Thyroid gland (tissue), 4 donors: ENCODE data around the gene GADD45A. TPM values are rescaled to one million over a fixed set of nuclear protein-coding genes. Genes with fewer than 3 reads are reported as not detected.

Experiments used
- DNase-seq, 2 donors: peaks; one replicate each; pipeline ENCODE4 v3.0.0-alpha.2; 2019
- H3K27ac ChIP-seq, 3 donors: fragments of 200-600 bp; sonication (generic); 1 replicate in 2 of 3; 2 replicates in 1 of 3; pipeline ENCODE4 v1.5.1; 2016 to 2019; ENCODE audit warnings: mild to moderate bottlenecking in 1 of 3, moderate library complexity in 1 of 3
- H3K27me3 ChIP-seq: fragments of 200-600 bp; sonication (generic); one replicate; pipeline ENCODE4 v1.5.1; 2019
- H3K36me3 ChIP-seq, 2 donors: fragments of 200-600 bp; sonication (generic); one replicate each; pipeline ENCODE4 v1.5.1; 2016 to 2019
- H3K4me1 ChIP-seq, 2 donors: fragments of 200-600 bp; sonication (generic); one replicate each; pipeline ENCODE4 v1.5.1; 2017 to 2019
- H3K4me3 ChIP-seq, 3 donors: fragments of 200-600 bp; sonication (generic); replicated peaks in 1 of 3; 1 replicate in 2 of 3; 2 replicates in 1 of 3; pipeline ENCODE4 v1.5.1; 2016; ENCODE audit warnings: mild to moderate bottlenecking in 1 of 3
- H3K9me3 ChIP-seq: fragments of 200-600 bp; sonication (generic); one replicate; pipeline ENCODE4 v1.5.1; 2017
- POLR2A ChIP-seq, 2 donors: fragments of 450-650 bp; IDR thresholded peaks; one replicate each; pipeline ENCODE4 v1.6.1; 2017; ENCODE audit warnings: antibody characterized with exemption in 2 of 2, mild to moderate bottlenecking in 2 of 2, moderate library complexity in 1 of 2
- WGBS, 2 donors: methylation state at CpG; one replicate each; pipeline ENCODE4 v1.1.5; 2017; 5-methylcytosine and 5-hydroxymethylcytosine counted together
- intact Hi-C: fragments of 100-400 bp; cut with DNase I; formaldehyde crosslinking; loops from one replicate; pipeline ENCODE4 v1.15.1; 2023
- total RNA-seq, 4 donors: library from RNA; depleted of rRNA; stranded (reverse); fragments of >200 nt; gene quantifications; one replicate each; pipeline ENCODE4 v1.2.3, GENCODE V29; 2016
- TF ChIP-seq, protein P1 (sequence below), 6 experiments: fragments of 200-600 bp in 3 of 6; fragments of 450-650 bp in 3 of 6; sonication (generic) in 3 of 6; IDR thresholded peaks; one replicate each; pipeline ENCODE4 v1.5.1; 2016 to 2019; ENCODE audit warnings: antibody characterized with exemption in 6 of 6, mild to moderate bottlenecking in 2 of 6, inconsistent platforms in 1 of 6, moderate library complexity in 1 of 6

The GADD45A gene
- total RNA-seq, 4 donors from 2014 or later: 27.2 to 95.5 (median 62.9) TPM

DNA sequence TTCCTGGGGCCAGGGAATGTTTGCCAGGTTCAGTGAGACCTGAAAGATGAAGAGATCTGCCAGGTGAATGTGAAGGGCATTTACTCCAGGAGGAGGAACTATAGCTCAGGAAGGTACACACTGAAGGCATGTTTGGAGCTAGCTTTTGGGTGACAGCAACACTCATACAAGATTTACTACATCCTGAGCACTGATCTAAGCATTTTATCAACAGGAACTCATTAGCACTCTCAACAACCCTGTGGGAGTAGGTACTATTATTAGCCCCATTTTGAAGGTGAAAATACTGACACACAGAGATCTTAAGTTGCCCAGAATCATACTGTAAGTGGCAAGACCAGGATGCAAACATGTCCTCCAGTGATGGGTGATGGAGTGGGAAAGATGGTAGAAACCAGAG, 6.7 kb downstream of the GADD45A start:
- no peaks in the 10 kb centered on the region for H3K9me3 ChIP-seq
- intact Hi-C loops: no loop called here
- no peak overlapping the region for H3K27ac ChIP-seq
- H3K36me3 ChIP-seq: peaks cover 7 to 14% of the 10 kb centered on the region in 2 donors
- H3K4me3 ChIP-seq: no peak overlapping the region
- H3K4me1 ChIP-seq: peaks cover 13 to 19% of the 10 kb centered on the region in 2 donors
- no peak for TF ChIP-seq POLR2A (IDR thresholded peaks at IDR 0.05)
- TF ChIP-seq, protein P1, sequence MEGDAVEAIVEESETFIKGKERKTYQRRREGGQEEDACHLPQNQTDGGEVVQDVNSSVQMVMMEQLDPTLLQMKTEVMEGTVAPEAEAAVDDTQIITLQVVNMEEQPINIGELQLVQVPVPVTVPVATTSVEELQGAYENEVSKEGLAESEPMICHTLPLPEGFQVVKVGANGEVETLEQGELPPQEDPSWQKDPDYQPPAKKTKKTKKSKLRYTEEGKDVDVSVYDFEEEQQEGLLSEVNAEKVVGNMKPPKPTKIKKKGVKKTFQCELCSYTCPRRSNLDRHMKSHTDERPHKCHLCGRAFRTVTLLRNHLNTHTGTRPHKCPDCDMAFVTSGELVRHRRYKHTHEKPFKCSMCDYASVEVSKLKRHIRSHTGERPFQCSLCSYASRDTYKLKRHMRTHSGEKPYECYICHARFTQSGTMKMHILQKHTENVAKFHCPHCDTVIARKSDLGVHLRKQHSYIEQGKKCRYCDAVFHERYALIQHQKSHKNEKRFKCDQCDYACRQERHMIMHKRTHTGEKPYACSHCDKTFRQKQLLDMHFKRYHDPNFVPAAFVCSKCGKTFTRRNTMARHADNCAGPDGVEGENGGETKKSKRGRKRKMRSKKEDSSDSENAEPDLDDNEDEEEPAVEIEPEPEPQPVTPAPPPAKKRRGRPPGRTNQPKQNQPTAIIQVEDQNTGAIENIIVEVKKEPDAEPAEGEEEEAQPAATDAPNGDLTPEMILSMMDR (IDR thresholded peaks at IDR 0.05): no peak
- no peaks in the 10 kb centered on the region for H3K27me3 ChIP-seq
- DNase-seq: no peak

GRCh38 chr1:67695963-67696362, 11.0 kb downstream of the GADD45A start:
- TF ChIP-seq, protein P1 (IDR thresholded peaks at IDR 0.05): no peak
- Histone ChIP-seq H3K36me3 (no peaks in the 10 kb centered on the region), H3K4me3 (no peak overlapping the region), H3K4me1 (no peaks in the 10 kb centered on the region), H3K27me3 (no peaks in the 10 kb centered on the region), H3K27ac (no peak overlapping the region), H3K9me3 (no peaks in the 10 kb centered on the region)
- DNase-seq: no peak
- intact Hi-C loops: no loop called here
- WGBS, 2 donors: 90 to 91% methylated on average over 2 of the region's 2 CpGs

DNA sequence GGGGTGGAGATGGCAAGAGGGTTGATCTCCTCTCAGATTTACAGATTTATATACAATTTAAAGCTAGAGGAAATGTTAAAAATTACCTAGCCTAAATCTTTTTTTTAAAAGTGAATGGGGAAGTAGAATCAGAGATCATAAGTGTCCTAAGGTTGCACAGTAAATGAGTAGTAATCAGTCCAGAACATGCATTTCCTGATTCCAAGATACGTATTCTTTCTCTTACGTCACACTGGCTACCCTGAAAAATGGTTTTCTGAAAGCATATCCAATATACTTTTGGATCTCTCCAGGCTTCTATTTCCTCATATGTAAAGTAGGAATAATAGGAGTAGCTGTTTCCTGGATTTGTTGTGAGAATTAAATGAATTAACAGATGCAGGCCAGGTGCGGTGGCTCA, 11.7 kb downstream of the GADD45A start:
- Histone ChIP-seq H3K4me3 (no peak overlapping the region), H3K27me3 (no peaks in the 10 kb centered on the region), H3K4me1 (no peaks in the 10 kb centered on the region), H3K27ac (no peak overlapping the region), H3K9me3 (no peaks in the 10 kb centered on the region), H3K36me3 (no peaks in the 10 kb centered on the region)
- 78 to 92% methylated on average over 3 of the region's 3 CpGs for WGBS, 2 donors
- DNase-seq: no peak
- no peak for TF ChIP-seq POLR2A (IDR thresholded peaks at IDR 0.05)
- TF ChIP-seq, protein P1 (IDR thresholded peaks at IDR 0.05): no peak
- intact Hi-C loops: no loop called here

- Histone ChIP-seq H3K27me3 (no peaks in the 10 kb centered on the region), H3K36me3 (peaks cover 0 to 4% of the 10 kb centered on the region in 2 donors), H3K4me3 (no peak overlapping the region), H3K4me1 (no peaks in the 10 kb centered on the region), H3K9me3 (no peaks in the 10 kb centered on the region), H3K27ac (no peak overlapping the region)
- intact Hi-C loops: no loop called here
- TF ChIP-seq, protein P1 (IDR thresholded peaks at IDR 0.05): no peak
- no peak for TF ChIP-seq POLR2A (IDR thresholded peaks at IDR 0.05)
- no peak for DNase-seq
- 88 to 99% methylated on average over 4 of the region's 4 CpGs for WGBS, 2 donors
These were observed 15.2 kb downstream of the GADD45A start for GRCh38 chr1:67700220-67700619.

GRCh38 chr1:67700692-67701410, 15.8 kb downstream of the GADD45A start:
- Histone ChIP-seq H3K9me3 (no peaks in the 10 kb centered on the region), H3K27ac (no peak overlapping the region), H3K4me3 (no peak overlapping the region), H3K4me1 (peaks cover 0 to under 1% of the 10 kb centered on the region in 2 donors), H3K27me3 (no peaks in the 10 kb centered on the region), H3K36me3 (peaks cover 0 to 4% of the 10 kb centered on the region in 2 donors)
- WGBS, 2 donors: 76 to 83% methylated on average over 8 of the region's 8 CpGs
- no peak for DNase-seq
- TF ChIP-seq, protein P1 (IDR thresholded peaks at IDR 0.05): no peak
- TF ChIP-seq POLR2A (IDR thresholded peaks at IDR 0.05): no peak
- intact Hi-C loops: no loop called here
